Right ventricle myocardium inferior (tissue), 1 donor: ENCODE measurements around the gene DACH1. TPM values are rescaled to one million over a fixed set of nuclear protein-coding genes. Genes with fewer than 3 reads are reported as not detected.

Experiments
- ATAC-seq: fragments of 200-7000 bp; cut with Tn5 transposase; one replicate; pipeline ENCODE4 v1.9.1; 2020; ENCODE audit warnings: mild to moderate bottlenecking, moderate library complexity
- DNase-seq: peaks from one replicate; pipeline ENCODE4 v3.0.0; 2021; ENCODE audit errors: missing footprints
- intact Hi-C: fragments of 100-400 bp; cut with DNase I; formaldehyde crosslinking; loops from one replicate; pipeline ENCODE4 v1.11.0; 2022
- total RNA-seq: library from RNA; stranded (reverse); fragmentation: NEBNext Ultra II Directional; extraction: Animal tissue kit (Norgen Biotek cat#: 25700); gene quantifications from one replicate; pipeline ENCODE4 v1.2.1, GENCODE V29; 2021
- donor health status: DM: no; HTN: yes; CAD: no; lungs with severe emphysema.

Gene DACH1
- total RNA-seq, 1 donor from 2014 or later, result 4.7 TPM

DNA sequence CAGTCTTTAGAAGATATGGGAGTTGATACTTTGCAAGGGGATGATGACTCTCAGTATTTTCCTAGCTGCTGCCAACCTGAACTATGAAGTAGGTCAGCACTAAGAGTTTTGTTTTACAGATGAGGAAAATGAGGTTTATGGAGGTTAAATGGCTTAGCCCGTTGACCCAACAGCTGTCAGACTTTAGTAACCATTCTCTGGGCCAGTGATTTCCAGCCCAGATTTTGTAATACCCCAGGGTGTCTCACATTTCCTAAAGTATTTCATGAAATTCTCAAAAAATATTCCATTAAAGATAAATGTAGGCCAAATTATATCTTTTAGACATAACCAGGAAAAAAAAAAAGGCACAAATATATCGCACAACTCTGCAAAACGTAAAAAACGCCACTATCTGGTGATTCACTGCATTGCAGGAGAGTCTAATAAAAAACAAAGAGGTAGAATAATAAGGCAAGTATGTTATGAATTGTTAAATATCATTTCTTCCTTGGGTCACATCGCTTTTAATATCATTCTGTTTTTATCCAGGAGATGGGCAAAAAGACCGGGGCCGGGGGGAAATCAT is 112.5 kb downstream of the DACH1 start:
- intact Hi-C loops, result no loop called here
- no peak for DNase-seq
- peak; percentile 91 for ATAC-seq

DNA sequence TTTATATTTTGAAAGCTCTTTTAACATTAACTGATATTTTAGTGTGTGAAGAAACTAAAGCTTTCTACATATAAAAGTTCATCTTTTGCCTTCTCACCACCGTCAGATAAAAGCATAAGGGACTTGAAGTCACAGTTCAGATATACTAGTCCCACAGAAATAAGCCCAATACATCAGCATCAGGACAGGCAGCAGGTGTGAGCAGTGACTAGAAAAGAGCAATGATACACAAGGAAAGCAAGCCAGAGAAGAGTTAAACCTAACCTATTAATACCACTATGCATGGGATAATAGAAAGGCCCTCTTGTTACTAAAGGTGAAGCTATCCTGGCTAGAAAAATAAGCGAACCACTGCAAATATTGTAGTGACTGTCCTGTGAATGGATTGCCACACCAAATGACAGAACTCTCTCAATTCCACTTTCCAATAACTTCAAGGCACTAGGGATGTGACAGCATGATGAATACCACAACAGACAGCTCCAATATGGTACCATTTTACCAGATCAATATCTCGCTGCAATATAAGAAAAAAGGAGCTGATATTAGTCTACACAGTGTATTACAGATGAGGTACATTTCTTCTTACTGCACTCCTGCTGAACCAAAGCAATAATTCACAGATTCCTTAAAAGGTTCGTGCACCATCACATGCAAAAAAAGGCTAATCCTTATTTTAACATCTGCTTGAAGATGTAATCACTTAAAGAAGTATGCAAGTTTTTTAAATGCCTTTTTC is 114.1 kb downstream of the DACH1 start:
- ATAC-seq, result no peak
- intact Hi-C loops, result no loop called here
- DNase-seq, result no peak

DNA sequence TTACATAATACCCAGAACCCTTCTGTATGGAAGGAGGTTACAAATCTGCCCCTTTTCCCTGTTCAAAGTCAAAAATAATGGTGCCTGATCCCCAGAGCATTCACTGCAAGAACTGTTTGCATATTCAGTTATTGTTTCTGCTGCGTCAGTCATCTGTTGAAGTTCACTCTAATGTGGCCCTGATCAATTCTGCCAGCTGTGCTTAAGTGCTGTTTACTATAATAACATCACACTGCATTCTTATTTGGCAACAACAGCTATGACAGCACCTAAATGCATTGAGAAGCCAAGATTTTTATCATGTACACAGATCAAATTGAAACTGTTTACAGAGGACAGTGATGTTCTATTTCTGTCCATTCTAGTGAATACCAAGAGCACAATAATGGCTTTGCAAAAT is 115.9 kb downstream of the DACH1 start:
- DNase-seq, result no peak
- intact Hi-C loops, result no loop called here
- no peak for ATAC-seq

DNA sequence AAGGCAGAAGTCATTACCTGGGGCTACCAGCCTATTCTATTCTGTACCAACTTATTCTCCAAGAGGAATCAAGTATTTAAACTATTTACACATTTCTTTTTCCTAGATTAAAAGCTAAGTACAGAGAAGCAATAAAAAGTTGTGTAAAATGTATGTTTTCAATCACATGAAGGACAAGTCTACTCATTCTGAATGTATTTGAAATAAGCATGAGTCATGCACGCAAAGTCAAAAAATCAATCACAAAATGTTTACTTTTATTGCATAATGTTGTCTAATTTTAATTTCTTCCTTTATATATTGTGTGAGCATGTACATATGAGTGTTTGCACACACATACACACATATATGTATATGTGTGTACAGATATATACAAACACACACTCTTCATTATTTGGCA is 136.7 kb downstream of the DACH1 start:
- no peak for ATAC-seq
- DNase-seq, result no peak
- intact Hi-C loops, result no loop called here

DNA sequence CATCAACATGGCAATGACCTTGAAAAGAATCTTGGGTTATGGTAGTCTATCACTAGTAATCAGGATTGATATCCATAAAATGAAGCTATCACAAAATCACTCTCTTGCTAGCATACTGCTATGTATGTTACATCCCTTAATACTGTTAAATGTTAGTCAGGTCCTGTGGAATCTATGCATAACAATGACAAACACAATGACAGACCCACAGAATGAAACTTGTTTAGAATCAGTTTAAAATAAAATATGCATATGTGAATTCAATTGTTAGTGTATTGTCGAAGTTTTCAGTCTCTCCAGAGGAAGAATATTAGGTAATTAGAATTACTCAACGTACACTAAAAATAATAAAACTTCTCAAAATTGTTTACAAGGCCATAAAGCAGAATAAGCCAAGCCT is 137.6 kb downstream of the DACH1 start:
- intact Hi-C loops, result no loop called here
- no peak for DNase-seq
- ATAC-seq, result no peak

DNA sequence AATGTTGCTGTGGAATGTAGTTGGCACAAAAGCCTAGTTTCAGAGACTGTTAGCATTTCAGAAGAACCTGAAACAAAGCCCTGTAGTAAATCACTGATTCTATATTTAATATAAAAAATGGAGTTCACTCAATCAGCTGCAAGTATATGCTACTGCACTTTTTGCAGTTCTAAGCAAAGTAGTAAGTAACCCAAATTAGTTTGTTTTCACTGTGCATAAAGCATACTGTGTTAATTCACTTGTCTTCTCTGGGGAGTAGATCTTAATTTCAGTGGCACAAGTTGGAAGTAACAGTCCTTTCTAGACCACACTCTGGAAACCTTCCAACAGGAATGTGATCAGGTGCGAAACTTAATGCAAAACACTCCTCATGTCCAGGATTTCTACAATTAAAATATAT is 139.3 kb downstream of the DACH1 start:
- ATAC-seq (no peak), DNase-seq (no peak)
- intact Hi-C loops, result no loop called here

DNA sequence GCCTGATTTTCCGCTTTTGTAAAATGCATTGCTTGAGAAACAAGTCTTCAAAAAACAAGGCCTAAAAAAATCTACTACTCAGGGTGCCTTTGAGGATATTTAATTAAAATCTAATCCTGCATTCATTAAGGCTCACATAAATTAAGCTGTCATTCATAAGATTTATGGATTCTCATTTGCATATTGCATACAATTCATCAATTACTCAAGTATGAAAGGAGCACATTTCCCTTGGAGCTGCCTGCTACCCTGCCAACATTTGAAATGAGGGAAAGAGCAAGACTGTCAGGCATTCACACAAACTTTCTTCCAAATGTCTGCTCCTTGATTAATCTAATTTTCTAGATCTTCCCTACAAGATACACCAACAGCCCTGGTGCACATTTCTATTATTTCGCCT is 140.0 kb downstream of the DACH1 start:
- intact Hi-C loops, result no loop called here
- ATAC-seq (no peak), DNase-seq (no peak)

DNA sequence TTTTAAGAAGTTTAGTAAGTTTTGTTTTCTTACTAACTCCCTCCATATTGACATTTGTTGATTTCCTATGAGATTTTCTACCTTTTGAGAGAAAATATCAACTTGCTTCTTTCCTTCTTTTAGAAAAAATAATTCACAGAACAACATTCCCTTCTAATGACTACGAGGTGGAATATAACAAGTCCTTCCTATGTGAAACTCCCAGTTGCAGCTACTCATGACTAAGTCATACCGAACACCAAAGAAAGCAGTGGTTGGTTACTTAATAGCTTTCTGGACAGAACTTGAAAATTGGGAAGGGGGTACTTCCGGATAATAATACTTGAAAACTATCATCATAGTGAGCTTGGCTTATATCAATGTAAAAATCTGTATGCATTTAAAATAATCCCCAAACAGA is 144.8 kb downstream of the DACH1 start:
- ATAC-seq (no peak), DNase-seq (no peak)
- intact Hi-C loops, result no loop called here

DNA sequence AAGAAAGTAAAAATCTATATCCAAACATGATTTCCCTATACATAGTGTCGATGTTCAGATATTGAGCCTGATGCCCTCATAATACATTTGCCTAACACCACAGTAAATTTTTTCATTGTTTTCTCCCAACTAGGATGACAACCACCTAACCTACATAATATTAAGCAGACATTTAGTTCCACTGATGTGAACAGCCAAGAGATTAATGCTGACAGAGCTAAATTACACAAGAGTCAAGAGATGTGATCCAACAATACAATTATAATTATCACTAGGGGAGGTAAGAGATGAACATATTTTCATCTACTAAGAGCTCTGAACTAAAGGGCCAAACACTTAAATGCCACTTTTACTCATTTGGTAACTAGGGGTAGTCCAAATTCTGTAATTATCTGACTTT is 145.9 kb downstream of the DACH1 start:
- no peak for ATAC-seq
- intact Hi-C loops, result no loop called here

DNA sequence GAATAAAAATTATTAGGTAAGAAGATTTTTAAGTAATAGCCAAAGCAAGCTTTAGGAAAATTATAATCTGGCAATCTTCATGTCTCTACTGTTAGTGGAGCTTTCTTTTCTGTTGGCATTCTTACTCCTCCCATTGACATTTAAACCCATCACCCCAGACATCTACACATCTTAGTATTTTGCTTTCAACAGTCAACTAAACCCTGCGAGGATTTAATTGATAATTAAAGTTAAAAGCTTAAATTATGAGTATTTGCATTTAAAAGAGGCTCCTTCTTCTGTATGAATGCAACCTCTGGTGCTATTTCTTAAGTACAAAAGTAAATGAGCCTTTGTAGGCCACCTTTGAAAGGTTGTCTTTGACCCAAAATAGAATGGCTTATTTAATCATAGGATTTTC is 148.1 kb downstream of the DACH1 start:
- intact Hi-C loops, result loop anchor here (10.0 kb wide), 1 partner anchor 146 kb away; the partner anchor contains the start of gene DACH1
- no peak for ATAC-seq
- no peak for DNase-seq

More for the DNA sequence above, 145.9 kb downstream of the DACH1 start:
- DNase-seq, result no peak

DNA sequence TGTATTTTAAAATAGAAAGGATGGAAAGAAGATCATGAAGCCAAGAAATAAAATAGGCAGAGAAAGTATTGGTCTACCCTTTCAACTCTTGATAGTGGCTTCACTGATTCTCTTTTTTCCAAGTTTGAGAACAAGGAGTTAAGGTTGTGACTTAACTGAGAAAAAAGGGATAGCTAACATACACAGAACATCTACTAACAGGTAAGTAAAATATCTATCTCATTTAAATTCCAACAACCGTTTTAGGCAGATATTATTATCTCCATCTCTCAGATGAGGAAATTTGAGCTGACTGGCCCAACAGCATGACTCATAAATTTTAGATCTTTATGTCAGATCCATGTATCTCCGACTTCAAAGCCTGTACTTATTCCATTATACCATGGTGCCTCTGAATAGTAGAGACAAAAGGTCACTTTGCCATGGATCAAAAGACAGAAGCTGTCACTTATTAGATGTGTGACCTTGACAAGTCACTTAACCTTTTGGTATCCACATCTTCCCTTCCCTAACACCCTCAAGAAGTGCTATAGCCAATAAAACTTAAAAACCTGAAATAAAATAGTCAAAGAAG is 152.1 kb downstream of the DACH1 start:
- DNase-seq, result no peak
- intact Hi-C loops, result loop anchor here (10.0 kb wide), 1 partner anchor 150 kb away; the partner anchor contains the start of gene DACH1
- ATAC-seq, result no peak

DNA sequence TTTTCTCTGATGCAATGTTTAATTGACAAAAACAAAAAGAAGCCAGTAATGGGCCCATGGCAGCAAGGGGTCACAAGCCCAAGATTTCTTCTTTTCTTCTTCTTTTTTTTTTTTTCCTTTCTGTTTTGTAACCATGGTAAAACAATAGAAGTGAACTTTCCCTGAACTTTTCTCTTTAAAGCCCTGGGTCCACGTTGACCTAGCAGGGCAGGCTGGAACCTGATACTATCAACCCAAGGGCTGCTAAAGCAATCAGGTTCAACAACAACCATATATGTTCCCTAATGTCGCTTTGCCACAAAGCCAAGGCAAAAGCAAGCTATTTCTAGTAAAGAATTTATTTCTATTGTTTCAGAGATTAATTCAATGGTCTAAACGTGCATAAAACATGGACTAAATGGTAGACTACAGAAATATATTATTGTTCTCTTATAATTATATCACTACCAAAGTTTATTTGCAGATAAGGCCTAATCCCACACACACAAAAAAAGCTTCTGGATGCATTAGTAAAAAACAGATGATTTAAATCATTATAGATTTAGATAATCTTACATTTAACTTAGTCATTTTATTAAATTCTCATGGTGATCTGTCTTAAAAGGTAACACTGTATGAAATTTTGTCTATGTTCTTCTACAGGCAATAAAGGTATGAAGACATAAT is 153.9 kb downstream of the DACH1 start:
- intact Hi-C loops, result loop anchor here (10.0 kb wide), 1 partner anchor 152 kb away; the partner anchor contains the start of gene DACH1
- DNase-seq, result no peak
- ATAC-seq, result no peak

DNA sequence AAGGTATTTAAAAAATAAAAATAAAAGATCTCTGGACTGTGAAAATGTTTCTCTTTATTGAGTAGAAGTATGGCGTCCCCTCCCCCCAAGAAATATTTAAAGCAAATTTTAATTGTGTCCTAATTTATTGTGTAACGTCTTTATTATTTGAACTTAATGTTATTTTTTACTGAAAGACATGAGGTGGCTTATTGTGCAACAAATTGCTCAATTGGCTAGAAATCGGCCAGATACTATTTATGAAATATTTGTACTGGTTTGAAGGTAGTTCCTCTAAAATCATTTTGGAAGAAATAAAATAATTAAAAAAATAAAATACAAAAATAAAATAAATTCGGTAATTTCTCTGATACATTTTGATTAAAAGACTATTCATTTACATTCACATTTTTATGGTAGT is 162.3 kb downstream of the DACH1 start:
- intact Hi-C loops, result no loop called here
- DNase-seq (no peak), ATAC-seq (no peak)

DNA sequence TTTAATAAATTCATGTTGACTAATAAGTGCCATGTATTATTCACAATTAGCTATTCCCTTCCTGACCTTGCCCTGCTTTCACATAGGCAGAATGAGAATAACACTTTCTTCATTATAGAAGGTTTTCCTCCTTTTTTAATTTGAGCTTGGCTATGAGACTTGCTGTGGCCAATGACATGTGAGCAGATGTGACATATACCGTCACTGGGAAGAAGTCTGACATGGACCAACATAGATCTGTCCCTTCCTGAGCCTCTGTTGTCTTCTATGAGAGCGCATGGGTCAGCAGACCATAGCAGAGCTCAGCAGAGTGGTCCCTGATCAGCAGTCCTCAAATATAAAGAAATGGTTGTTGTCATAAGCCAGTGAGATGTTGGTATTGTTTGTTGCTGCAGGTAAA is 163.9 kb downstream of the DACH1 start:
- intact Hi-C loops, result no loop called here
- ATAC-seq (no peak), DNase-seq (no peak)

DNA sequence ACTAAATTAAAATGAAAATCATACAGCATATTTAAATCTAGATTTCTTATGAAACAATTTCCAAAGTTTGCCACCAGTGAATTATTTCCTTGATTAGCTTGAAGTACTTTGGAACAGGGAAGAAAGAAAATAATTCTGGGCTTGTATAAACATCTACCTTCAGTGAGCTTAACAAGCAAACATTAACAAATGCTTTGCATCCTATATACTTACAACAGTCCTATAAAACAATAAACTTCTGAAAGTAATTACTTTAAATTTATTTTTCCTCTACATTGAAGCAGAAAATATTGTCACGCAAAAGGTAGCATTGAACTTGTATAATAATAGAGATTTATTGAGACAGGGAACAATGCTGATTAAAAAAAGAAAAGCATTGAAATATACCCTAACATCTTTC is 164.8 kb downstream of the DACH1 start:
- intact Hi-C loops, result no loop called here
- no peak for ATAC-seq
- no peak for DNase-seq

DNA sequence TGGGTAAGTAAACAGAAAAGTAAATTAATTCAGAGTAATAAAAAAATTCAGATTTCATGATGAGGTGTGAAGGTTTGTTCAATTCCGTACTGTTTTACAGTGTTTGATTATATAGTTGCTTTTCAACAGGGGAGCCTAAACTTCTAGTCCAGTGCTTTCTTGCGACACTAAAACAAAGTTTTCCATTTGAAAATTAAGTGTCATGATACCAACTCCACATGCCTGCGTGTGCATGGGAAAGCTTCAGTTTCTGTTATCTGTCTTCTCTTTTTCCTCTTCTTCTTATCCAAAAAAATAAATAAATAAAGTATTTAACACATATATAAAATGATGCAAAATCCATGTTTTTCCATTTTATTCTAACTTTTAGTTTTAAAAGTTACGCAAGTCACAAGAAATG is 165.3 kb downstream of the DACH1 start:
- DNase-seq (no peak), ATAC-seq (no peak)
- intact Hi-C loops, result no loop called here

DNA sequence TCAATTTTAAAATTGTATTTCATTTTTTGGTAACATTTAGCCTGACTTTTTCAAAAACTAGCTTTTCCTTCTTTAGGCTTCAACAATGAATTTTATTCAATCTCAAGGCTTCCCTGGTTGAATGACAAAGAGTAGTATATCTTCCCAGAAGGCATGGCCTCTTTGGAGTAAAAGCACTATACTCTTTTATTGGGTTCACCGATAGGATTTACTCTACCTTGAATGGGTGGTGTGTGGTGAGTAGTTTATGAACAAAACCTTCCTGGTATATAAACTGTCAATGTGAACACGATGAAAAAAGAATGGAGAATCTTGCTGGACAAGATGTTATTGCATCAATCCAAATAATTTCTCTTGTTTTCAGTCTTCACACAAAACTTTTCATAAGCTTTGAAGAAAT is 167.7 kb downstream of the DACH1 start:
- intact Hi-C loops, result no loop called here
- ATAC-seq, result no peak
- no peak for DNase-seq

DNA sequence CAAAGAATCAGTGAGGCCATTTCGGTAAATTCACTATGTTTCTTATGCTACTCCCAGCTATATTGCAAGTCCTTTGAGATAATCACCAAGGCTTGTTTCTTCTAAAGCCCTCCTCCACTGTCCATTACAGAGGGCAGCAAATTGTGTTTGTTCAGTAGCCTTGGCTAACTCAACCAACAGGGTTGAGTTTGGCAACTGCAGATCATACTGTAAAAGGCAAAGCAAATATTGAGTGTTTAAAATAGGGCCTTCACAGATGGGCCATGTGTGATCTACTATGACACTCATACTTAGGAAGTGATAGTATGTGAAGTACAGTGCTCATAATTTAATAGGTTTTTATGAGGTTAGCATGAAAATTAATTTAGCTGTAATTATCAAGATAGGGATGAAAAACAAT is 171.3 kb downstream of the DACH1 start:
- intact Hi-C loops, result no loop called here
- ATAC-seq (no peak), DNase-seq (no peak)

DNA sequence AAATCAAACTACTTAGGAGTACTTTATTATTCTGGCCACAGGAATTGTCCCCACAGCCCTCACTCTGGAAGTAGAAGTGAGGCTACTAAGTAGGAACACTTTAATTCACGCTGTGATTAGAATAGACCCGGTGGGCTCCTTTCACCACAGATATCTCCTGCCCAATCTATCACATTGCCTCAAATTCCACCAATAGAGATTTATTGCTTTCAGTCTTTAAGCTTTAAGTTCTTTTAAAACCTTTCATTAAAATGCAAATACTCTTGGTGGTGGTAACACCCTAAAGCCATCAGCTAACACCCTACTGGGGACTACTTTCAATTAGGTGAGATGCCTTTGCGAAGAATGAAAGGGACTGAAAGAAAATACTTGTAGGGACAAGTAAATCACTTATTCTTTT is 181.9 kb downstream of the DACH1 start:
- DNase-seq (no peak), ATAC-seq (no peak)
- intact Hi-C loops, result no loop called here
